Measurements from ENCODE around the gene CD276. TPM values are rescaled to one million over a fixed set of nuclear protein-coding genes. Genes with fewer than 3 reads are reported as not detected.
"Not testable (repeated sequence)": the region's sequence is repeated elsewhere in the genome, so short reads cannot be mapped to it uniquely, and the experiment has no call there.

CD276 gene
- total RNA-seq, 4 donors from 2014 or later = 64.2 to 100 (median 74.2) TPM

DNA sequence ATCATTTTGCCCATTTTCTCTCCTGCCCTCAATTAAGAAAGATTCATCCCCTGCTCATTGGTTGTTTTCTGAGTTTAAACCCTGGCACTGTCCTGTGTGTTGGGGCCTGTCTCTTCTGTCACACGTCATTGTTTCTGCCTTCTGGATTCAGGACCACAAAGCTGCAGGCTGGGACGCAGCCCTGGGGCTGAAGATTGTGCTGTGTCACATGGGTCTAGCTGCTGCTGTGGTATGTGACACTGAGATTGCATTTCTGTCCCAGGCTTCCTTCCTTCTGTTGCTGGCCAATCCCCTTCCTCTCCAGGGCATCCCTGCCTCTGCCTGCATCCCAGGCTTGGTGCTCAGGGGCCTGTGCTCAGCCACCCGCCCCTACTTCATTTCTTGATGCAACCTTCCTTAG lies 40.0 kb downstream of the CD276 start:
- Histone ChIP-seq H3K36me3 (no peaks in the 10 kb centered on the region), H3K27ac (no peak overlapping the region), H3K27me3 (no peaks in the 10 kb centered on the region), H3K9me3 (no peaks in the 10 kb centered on the region), H3K4me1 (no peaks in the 10 kb centered on the region), H3K4me3 (no peak overlapping the region)
- 77% methylated on average over 3 of the region's 3 CpGs for WGBS
- TF ChIP-seq, protein P1, sequence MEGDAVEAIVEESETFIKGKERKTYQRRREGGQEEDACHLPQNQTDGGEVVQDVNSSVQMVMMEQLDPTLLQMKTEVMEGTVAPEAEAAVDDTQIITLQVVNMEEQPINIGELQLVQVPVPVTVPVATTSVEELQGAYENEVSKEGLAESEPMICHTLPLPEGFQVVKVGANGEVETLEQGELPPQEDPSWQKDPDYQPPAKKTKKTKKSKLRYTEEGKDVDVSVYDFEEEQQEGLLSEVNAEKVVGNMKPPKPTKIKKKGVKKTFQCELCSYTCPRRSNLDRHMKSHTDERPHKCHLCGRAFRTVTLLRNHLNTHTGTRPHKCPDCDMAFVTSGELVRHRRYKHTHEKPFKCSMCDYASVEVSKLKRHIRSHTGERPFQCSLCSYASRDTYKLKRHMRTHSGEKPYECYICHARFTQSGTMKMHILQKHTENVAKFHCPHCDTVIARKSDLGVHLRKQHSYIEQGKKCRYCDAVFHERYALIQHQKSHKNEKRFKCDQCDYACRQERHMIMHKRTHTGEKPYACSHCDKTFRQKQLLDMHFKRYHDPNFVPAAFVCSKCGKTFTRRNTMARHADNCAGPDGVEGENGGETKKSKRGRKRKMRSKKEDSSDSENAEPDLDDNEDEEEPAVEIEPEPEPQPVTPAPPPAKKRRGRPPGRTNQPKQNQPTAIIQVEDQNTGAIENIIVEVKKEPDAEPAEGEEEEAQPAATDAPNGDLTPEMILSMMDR (IDR thresholded peaks at IDR 0.05) = no peak
- no peak for TF ChIP-seq EP300 (IDR thresholded peaks at IDR 0.05)
- no peak for TF ChIP-seq POLR2A (IDR thresholded peaks at IDR 0.05)
- no peak for TF ChIP-seq POLR2AphosphoS5 (IDR thresholded peaks at IDR 0.05)
- DNase-seq (ENCODE audit: low spot score in 2 of 2) = no peak

DNA sequence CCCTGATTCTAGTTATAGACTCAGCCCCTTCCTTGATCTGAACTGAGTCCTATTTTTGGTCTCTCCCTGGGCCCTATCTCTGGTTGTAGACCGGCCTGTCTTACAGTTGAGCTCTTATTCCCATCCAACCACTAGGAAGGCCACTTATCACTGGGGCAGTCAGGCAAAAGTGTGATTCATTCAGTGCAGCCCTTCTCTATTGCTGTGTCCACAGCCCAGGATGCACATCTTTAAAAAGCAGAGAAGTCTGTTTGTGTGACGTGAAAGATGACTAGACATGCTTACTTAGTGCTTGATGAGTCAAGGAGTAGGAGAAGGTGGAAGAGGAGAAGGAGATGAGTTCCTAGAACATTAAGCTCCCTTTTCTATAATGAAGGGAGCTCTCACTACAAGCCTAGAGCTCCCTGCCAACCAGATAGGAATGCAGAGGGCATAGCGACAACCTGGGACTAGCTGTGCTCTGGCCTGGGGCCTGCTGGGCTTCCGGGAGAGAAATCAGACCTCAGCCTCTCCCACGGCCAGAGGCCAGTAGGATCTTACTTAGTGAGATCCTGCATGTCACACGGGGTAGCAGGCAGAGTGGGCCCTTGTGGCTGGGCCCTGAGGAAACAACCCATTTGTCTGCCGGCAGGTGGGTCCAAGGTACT lies 43.3 kb downstream of the CD276 start:
- WGBS = 98% methylated on average over 6 of the region's 7 CpGs
- Histone ChIP-seq H3K4me3 (no peak overlapping the region), H3K9me3 (no peaks in the 10 kb centered on the region), H3K4me1 (no peaks in the 10 kb centered on the region), H3K27ac (no peak overlapping the region), H3K27me3 (no peaks in the 10 kb centered on the region), H3K36me3 (no peaks in the 10 kb centered on the region)
- DNase-seq (ENCODE audit: low spot score in 2 of 2) = no peak
- no peak for TF ChIP-seq POLR2A (IDR thresholded peaks at IDR 0.05)
- TF ChIP-seq, protein P1 (IDR thresholded peaks at IDR 0.05) = no peak
- no peak for TF ChIP-seq EP300 (IDR thresholded peaks at IDR 0.05)
- TF ChIP-seq POLR2AphosphoS5 (IDR thresholded peaks at IDR 0.05) = no peak

DNA sequence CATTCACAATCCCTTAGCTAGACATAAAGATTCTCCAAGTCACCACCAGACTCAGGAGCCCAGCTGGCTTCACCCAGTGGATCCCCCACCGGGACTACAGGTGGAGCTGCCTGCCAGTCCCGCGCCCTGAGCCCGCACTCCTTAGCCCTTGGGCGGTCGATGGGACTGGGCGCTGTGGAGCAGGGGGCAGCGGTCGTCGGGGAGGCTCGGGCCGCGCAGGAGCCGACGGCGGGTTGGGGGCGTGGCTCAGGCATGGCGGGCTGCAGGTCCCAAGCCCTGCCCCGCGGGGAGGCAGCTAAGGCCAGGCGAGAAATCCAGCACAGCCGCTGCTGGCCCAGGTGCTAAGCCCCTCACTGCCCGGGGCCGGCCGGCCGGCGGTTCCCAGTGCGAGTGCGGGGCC lies 47.9 kb downstream of the CD276 start:
- not testable (repeated sequence) for H3K4me1 ChIP-seq; H3K36me3 ChIP-seq; H3K27me3 ChIP-seq; H3K27ac ChIP-seq; H3K9me3 ChIP-seq; DNase-seq (ENCODE audit: low spot score in 2 of 2); H3K4me3 ChIP-seq
- WGBS = 82% methylated on average over 20 of the region's 29 CpGs

DNA sequence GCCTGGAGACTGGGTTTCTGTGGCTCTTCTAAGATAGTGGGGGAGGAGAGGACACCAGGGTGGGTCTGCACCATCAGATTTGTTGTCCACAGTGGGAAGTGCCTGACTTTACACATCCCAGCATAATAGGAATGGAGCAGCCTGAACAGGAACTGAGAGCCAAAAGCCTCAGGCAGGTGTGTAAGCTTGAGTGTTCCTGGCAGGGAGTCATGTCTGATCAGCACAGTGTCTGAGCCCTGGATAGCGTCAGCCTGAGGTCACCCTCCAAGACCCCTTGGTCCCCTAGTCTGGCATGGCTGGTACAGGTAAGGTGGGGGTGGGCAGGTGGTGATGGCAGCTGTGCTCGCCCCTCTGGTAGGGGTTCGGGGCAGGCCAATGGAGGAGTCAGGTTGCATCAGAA lies 48.7 kb downstream of the CD276 start:
- Histone ChIP-seq H3K9me3 (no peaks in the 10 kb centered on the region), H3K27ac (no peak overlapping the region), H3K4me1 (no peaks in the 10 kb centered on the region), H3K36me3 (no peaks in the 10 kb centered on the region), H3K27me3 (peaks cover 2% of the 10 kb centered on the region), H3K4me3 (no peak overlapping the region)
- DNase-seq (ENCODE audit: low spot score in 2 of 2) = no peak
- WGBS = 18% methylated on average over 3 of the region's 3 CpGs
- no peak for TF ChIP-seq EP300 (IDR thresholded peaks at IDR 0.05)
- TF ChIP-seq, protein P1 (IDR thresholded peaks at IDR 0.05) = no peak
- no peak for TF ChIP-seq POLR2AphosphoS5 (IDR thresholded peaks at IDR 0.05)
- no peak for TF ChIP-seq POLR2A (IDR thresholded peaks at IDR 0.05)

DNA sequence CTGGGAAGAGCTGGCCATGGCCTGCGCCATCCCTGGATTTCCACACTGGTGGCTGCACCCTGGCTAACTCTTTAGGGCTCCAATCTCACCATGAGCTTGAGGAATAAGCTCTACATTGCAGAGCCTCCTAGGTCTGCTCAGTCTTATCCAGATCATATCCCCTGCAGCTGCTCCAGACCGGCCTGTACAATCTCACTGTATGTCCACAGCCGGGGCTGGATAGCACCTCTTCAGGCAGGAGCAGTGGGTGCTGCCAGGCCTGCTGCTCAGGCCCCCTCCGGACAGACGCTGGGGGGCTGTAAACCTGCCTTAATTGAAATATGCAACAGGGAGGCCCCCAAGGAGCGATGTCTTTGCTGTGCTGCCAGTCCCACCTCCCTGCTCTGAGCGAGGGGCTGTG lies 53.4 kb downstream of the CD276 start:
- TF ChIP-seq EP300 (IDR thresholded peaks at IDR 0.05) (no peak), POLR2AphosphoS5 (IDR thresholded peaks at IDR 0.05) (no peak)
- no peak for DNase-seq (ENCODE audit: low spot score in 2 of 2)
- peaks cover 5% of the 10 kb centered on the region for H3K4me1 ChIP-seq
- H3K36me3 ChIP-seq = no peaks in the 10 kb centered on the region
- no peak overlapping the region for H3K4me3 ChIP-seq
- H3K27ac ChIP-seq = no peak overlapping the region
- H3K9me3 ChIP-seq = no peaks in the 10 kb centered on the region
- peaks cover 2% of the 10 kb centered on the region for H3K27me3 ChIP-seq
- WGBS = 67% methylated on average over 6 of the region's 7 CpGs

DNA sequence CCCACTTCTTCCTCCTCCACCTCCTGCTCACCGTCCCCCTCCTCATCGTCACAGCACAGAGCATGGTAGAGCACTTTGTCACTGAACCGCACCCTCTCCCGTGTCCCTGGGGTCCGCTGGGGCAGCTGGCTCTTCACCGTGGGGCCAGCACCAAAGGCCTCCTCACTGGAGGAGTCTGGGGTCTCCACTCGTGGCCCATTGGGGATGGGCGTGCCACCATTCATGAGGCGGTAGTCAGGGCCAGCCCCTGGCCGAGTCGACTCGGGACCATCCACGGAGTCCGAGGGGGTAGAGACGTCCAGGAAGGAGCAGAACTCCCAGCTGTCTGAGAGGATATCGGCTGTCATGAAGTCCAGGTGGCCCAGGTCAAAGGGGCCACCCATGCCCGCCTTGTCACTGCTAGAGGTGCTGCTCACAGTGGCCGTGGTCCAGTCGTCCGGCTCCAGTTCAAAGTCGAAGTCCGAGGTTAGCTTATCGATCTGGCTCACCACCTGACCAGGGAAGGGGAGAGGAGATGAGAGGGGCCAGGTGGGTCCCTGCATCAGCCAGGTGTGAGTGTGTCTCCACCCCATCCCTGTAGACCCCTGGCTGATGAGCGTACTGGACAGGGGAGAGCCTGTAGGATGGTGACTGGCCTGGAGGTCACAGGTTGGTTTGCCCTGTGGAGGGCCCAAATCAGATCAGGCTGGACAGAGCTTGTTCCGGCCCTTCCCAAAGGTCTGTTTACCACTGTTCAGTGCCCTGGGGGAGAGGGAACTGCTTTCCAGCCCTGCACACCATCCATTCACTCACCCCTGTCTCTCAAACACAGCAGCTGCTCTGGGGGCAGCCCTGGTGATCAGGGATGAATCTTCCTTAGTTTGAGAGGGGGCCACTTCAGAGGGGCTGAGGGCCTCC lies 56.2 kb downstream of the CD276 start:
- Histone ChIP-seq H3K9me3 (no peaks in the 10 kb centered on the region), H3K4me1 (peaks cover 13% of the 10 kb centered on the region), H3K4me3 (no peak overlapping the region), H3K36me3 (no peaks in the 10 kb centered on the region), H3K27ac (no peak overlapping the region), H3K27me3 (peaks cover 3% of the 10 kb centered on the region)
- TF ChIP-seq POLR2AphosphoS5 (IDR thresholded peaks at IDR 0.05) = no peak
- no peak for TF ChIP-seq POLR2A (IDR thresholded peaks at IDR 0.05)
- 92% methylated on average over 8 of the region's 25 CpGs for WGBS
- DNase-seq (ENCODE audit: low spot score in 2 of 2) = no peak

Measured in suprapubic skin (tissue), 4 donors.